Endothelial cell of umbilical vein (primary cell): ENCODE results near the gene UNCX. TPM values are rescaled to one million over a fixed set of nuclear protein-coding genes. Genes with fewer than 3 reads are reported as not detected.

Experiments used
- BruUV-seq: library from RNA; stranded (reverse); fragments of 400-500 nt; replicated peaks from 2 replicates; lab custom pipeline; 2021; lab: Mats Ljungman, UMichigan
- CTCF ChIA-PET: fragments of 300-600, 350-600 bp; sonication (Branson Sonifier 250); formaldehyde crosslinking; loops from one replicate; lab custom pipeline; 2021; ENCODE audit warnings: antibody characterized with exemption, inconsistent platforms; lab: Charles Lee
- POLR2A ChIA-PET: fragments of 300-600, 350-600 bp; sonication (Branson Sonifier 250); formaldehyde crosslinking; loops from one replicate; lab custom pipeline; 2021; ENCODE audit warnings: antibody characterized with exemption, inconsistent platforms; lab: Charles Lee
- DNase-seq: peaks from one replicate; pipeline ENCODE4 v3.0.0-alpha.2; 2011; ENCODE audit warnings: low read depth, low spot score
- FAIRE-seq: peaks from 2 replicates; lab custom pipeline; 2011; peaks lifted over from hg19 to GRCh38; lab: Jason Lieb, UNC
- H2AFZ ChIP-seq: 2 replicates; pipeline ENCODE4 v1.6.0; 2012; ENCODE audit warnings: low read depth, low read length, control low read depth, inconsistent platforms
- H3K27ac ChIP-seq: 2 replicates; pipeline ENCODE4 v1.5.1; 2011; ENCODE audit warnings: low read depth, mild to moderate bottlenecking, control low read depth, low read length, moderate library complexity; ENCODE audit not compliant: insufficient read depth
- H3K27me3 ChIP-seq, 2 experiments: 2 replicates each; pipeline versions ENCODE4 v1.6.0 to v1.6.1; 2011; ENCODE audit warnings: low read length in 2 of 2, mixed read lengths in 1 of 2; ENCODE audit not compliant: control insufficient read depth in 2 of 2, insufficient read depth in 2 of 2
- H3K36me3 ChIP-seq, 2 experiments: 2 replicates in 1 of 2; 3 replicates in 1 of 2; pipeline ENCODE4 v1.5.1; 2011; ENCODE audit warnings: low read length in 2 of 2, mild to moderate bottlenecking in 1 of 2, moderate library complexity in 1 of 2; ENCODE audit not compliant: control insufficient read depth in 2 of 2, insufficient read depth in 2 of 2; ENCODE audit errors: extremely low read depth in 1 of 2
- H3K4me1 ChIP-seq: 3 replicates; pipeline ENCODE4 v1.5.1; 2011; ENCODE audit warnings: mild to moderate bottlenecking, low read length; ENCODE audit not compliant: control insufficient read depth, insufficient read depth; ENCODE audit errors: extremely low read depth
- H3K4me2 ChIP-seq: 2 replicates; pipeline ENCODE4 v1.6.1; 2011; ENCODE audit warnings: low read length, control low read depth, mixed read lengths; ENCODE audit not compliant: insufficient read depth
- H3K4me3 ChIP-seq, 3 experiments: fragments of 200-600 bp in 1 of 3; sonication (generic), shearing (Covaris generic) in 1 of 3; replicated peaks in 1 of 3; 2 replicates each; pipeline ENCODE4 v1.5.1; 2011 to 2016; ENCODE audit warnings: control low read depth in 3 of 3, low read length in 3 of 3, mild to moderate bottlenecking in 2 of 3, inconsistent platforms in 1 of 3, low read depth in 1 of 3, moderate library complexity in 1 of 3; ENCODE audit not compliant: insufficient read depth in 1 of 3
- H3K79me2 ChIP-seq: 2 replicates; pipeline ENCODE4 v1.6.0; 2012; ENCODE audit warnings: low read length, inconsistent platforms; ENCODE audit not compliant: control insufficient read depth, insufficient read depth
- H3K9ac ChIP-seq: replicated peaks from 2 replicates; pipeline ENCODE3; 2011; ENCODE audit warnings: low read length, control low read depth; ENCODE audit not compliant: insufficient read depth; ENCODE audit errors: extremely low read depth
- H3K9me1 ChIP-seq: replicated peaks from 3 replicates; pipeline ENCODE4 v1.6.0; 2011; ENCODE audit warnings: mild to moderate bottlenecking, low read length; ENCODE audit not compliant: control insufficient read depth, insufficient read depth; ENCODE audit errors: extremely low read depth
- H3K9me3 ChIP-seq: replicated peaks from 2 replicates; pipeline ENCODE4 v1.5.1; 2012; ENCODE audit warnings: low read length, inconsistent platforms; ENCODE audit not compliant: control insufficient read depth, insufficient read depth
- H4K20me1 ChIP-seq: replicated peaks from 2 replicates; pipeline ENCODE3; 2011; ENCODE audit warnings: mild to moderate bottlenecking, low read length; ENCODE audit not compliant: control insufficient read depth, insufficient read depth; ENCODE audit errors: extremely low read depth
- EZH2 ChIP-seq: IDR thresholded peaks from 2 replicates; pipeline ENCODE4 v1.6.1; 2012; ENCODE audit warnings: borderline replicate concordance, low read depth, mild to moderate bottlenecking, moderate library complexity, low read length, inconsistent platforms; ENCODE audit not compliant: severe bottlenecking
- GATA2 ChIP-seq: IDR thresholded peaks from 2 replicates; pipeline ENCODE4 v1.7.0; 2011; ENCODE audit warnings: low read depth, mild to moderate bottlenecking, moderate library complexity, mixed read lengths, low read length; ENCODE audit not compliant: insufficient read length, insufficient read depth
- JUN ChIP-seq: IDR thresholded peaks from 2 replicates; pipeline ENCODE4 v1.6.1; 2011; ENCODE audit warnings: borderline replicate concordance, low read depth; ENCODE audit not compliant: insufficient read length, insufficient read depth
- POLR2AphosphoS5 ChIP-seq: IDR thresholded peaks from 2 replicates; pipeline ENCODE4 v1.6.1; 2012; ENCODE audit warnings: low read depth, mild to moderate bottlenecking, control low read depth, low read length, moderate library complexity; ENCODE audit not compliant: insufficient read depth
- dilution Hi-C: fragments of 300-500 bp; cut with MboI; formaldehyde crosslinking; loops from one replicate; pipeline ENCODE4 v1.15.0; 2019; ENCODE audit warnings: low sequenced_read_pairs; ENCODE audit not compliant: extremely low pct_ligation_motif_present
- intact Hi-C: fragments of 100-400 bp; cut with micrococcal nuclease; formaldehyde crosslinking; loops from one replicate; pipeline ENCODE4 v1.10.0; 2022
- polyA plus RNA-seq, 4 experiments: library from polyadenylated mRNA; depleted of rRNA in 3 of 4; stranded (reverse) in 3 of 4; unstranded in 1 of 4; fragments of >200 nt; gene quantifications; 2 replicates each; pipeline versions ENCODE4 v1.2.1 to v1.2.3, GENCODE V29; 2011 to 2012; ENCODE audit warnings: missing spikeins in 1 of 4
- total RNA-seq: library from RNA; stranded (reverse); gene quantifications from 2 replicates; pipeline ENCODE4 v1.2.3, GENCODE V29; 2021

UNCX gene
- total and polyA plus RNA-seq, 2 donors (not counting 3 experiments of a cell fraction or from before 2014, with no cell fraction given): not detected

DNA sequence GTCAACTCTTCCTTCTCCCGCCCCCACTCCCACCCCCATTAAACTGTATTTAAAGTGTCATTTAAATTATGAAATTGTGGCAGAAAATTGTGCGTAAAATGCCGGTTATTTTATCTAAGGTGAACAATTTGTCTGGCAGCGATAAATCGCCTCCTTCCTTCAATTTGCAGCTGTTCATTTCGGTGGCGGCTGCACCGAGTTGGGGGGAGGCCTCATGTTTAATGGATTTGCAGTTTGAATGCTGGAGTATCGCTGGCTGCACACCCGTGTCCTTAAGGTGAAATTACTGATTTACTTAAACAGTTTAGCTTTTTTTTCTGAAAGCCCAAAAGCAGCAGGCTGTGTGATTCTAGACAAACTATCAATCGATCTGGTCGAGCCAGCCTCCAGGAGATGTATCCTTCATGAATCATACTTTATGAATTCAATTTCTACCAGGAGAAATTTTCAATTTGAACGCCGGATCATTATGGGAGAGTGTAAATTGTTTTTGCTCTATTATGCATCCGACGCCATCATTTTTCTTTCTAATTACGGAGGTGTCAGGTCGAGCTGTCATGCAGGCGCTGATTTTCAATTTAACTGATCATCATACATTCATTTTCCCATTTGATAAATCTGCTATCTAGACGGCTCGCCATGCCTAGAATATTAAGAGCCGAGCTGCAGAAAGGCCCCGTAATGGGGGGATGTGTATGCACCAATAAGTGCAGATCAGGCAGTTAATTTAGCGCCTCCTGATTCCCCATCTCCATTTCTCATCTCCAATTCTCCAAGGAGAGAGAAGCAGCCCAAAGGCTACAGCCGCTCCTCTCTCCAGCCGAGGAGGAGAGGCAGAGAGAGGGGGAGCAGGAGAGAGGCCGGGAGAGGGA, 6.5 kb downstream of the UNCX start:
- Histone ChIP-seq H3K4me1 (no peaks in the 10 kb centered on the region), H3K9ac (no peak overlapping the region), H3K27me3 (peaks cover 75 to 92% of the 10 kb centered on the region in 2 experiments), H3K4me3 (no peak overlapping the region), H3K9me3 (no peaks in the 10 kb centered on the region), H3K79me2 (no peaks in the 10 kb centered on the region), H3K27ac (no peak overlapping the region), H4K20me1 (peaks cover 5% of the 10 kb centered on the region), H3K4me2 (no peak overlapping the region), H2AFZ (no peak overlapping the region), H3K9me1 (no peaks in the 10 kb centered on the region), H3K36me3 (no peaks in the 10 kb centered on the region)
- CTCF ChIA-PET: interaction anchor here (0.9 to 1.8 kb wide), 2 partner anchors 9 to 11 kb away, joined by 3 to 5 read pairs; no protein-coding TSS in a partner anchor
- intact Hi-C loops: no loop called here
- BruUV-seq: no TSS peak
- no peak for TF ChIP-seq GATA2
- peak; percentile 83 for TF ChIP-seq EZH2
- DNase-seq (no peak), FAIRE-seq (no peak)
- dilution Hi-C loops: no loop called here
- POLR2A ChIA-PET: no interaction called here

DNA sequence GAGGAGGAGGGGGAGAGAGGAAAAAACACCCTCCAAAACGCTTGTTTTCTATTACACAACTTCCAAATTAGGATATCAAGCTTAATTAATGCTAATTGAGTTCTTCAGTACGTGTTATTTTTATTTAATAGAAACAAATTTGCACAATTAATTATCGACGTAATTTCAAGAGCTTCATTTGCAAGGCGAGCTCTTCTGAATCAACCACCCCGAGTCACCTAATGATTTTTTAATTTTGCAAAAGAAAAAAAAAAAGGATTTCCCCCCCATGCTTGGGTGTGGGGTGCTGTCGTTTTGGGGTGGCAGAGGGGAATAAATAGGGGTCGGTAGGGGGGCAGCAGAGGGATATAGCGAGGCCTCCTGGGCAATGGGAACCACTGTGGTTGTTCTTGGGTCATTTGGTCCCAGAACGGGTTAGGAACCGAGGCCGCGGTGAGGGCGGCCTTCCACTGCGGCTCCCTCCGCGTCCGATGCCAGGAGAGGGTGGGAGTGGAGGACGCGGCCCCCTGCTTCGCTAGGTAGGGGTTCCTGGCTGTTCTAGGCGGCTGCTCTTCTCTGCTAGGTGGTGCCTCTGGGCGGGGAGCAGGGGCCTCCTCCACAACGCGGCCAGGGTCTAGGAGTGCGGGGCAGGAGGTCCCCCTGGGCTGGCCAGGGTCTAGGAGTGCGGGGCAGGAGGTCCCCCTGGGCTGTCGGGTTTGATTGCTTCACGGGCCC, 7.3 kb downstream of the UNCX start:
- FAIRE-seq (no peak), DNase-seq (no peak)
- no peaks in the 10 kb centered on the region for H3K79me2 ChIP-seq
- TF ChIP-seq POLR2AphosphoS5 (no peak), EZH2 (peak; percentile 70), JUN (no peak)
- POLR2A ChIA-PET: interaction anchor here (0.6 kb wide), 1 partner anchor 551 kb away, joined by 3 read pairs; no protein-coding TSS in a partner anchor
- intact Hi-C loops (no loop called here), dilution Hi-C loops (no loop called here)
- no peak overlapping the region for H2AFZ ChIP-seq
- H3K9me3 ChIP-seq: no peaks in the 10 kb centered on the region
- peaks cover 5% of the 10 kb centered on the region for H4K20me1 ChIP-seq
- H3K27ac ChIP-seq: no peak overlapping the region
- H3K4me2 ChIP-seq: no peak overlapping the region
- H3K4me1 ChIP-seq: no peaks in the 10 kb centered on the region
- no peak overlapping the region for H3K9ac ChIP-seq
- H3K27me3 ChIP-seq: peaks cover 74 to 92% of the 10 kb centered on the region in 2 experiments
- H3K36me3 ChIP-seq: no peaks in the 10 kb centered on the region
- no peaks in the 10 kb centered on the region for H3K9me1 ChIP-seq
- CTCF ChIA-PET: interaction anchor here (0.9 to 1.8 kb wide), 2 partner anchors 8 to 12 kb away, joined by 3 to 5 read pairs; no protein-coding TSS in a partner anchor
- BruUV-seq: no TSS peak
- H3K4me3 ChIP-seq: no peak overlapping the region
